A673 (cell line): ENCODE results near the gene PYGB.

ENCODE experiments used
- EZH2 ChIP-seq: fragments of 200-600 bp; sonication (generic); IDR thresholded peaks from 2 replicates; pipeline ENCODE4 v1.6.1; 2017; ENCODE audit warnings: borderline replicate concordance, low read depth, mild to moderate bottlenecking, mixed read lengths, antibody characterized with exemption, low read length; ENCODE audit not compliant: poor library complexity, severe bottlenecking
- TF ChIP-seq, protein P1 (sequence below): fragments of 300-800, 200-600 bp; sonication (generic); conservative IDR thresholded peaks from 2 replicates; pipeline ENCODE4 v1.5.1; 2017; ENCODE audit warnings: low read depth, mild to moderate bottlenecking, antibody characterized with exemption, low read length, moderate library complexity, mixed read lengths

DNA sequence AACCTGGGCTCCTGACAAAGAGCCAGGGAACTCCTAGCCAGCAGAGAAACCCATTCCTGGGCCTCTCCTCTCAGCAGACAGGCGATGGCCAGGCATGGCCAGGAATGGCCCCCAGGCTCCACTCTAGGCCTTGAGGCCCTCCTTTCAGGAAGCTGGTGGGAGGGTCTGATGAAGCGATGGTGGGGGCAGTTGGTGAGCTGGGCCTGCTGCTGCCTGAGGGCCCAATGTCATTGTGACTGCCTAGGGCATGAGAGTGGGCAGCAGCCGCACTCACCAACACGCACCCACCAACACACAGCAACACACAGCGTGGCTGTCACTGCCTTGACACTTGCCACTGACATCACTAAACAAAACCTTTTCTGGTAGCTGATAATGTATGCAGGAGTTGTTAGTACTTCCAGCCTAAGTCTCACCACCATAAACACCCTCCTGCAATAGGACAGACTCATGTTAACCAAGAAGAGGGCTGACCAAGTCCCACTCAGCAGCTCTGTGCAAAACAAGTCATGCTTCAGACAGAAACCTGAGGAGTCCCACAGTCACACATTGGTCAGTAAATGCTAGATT is 73.5 kb downstream of the PYGB start:
- no peak for TF ChIP-seq EZH2
- TF ChIP-seq, protein P1, sequence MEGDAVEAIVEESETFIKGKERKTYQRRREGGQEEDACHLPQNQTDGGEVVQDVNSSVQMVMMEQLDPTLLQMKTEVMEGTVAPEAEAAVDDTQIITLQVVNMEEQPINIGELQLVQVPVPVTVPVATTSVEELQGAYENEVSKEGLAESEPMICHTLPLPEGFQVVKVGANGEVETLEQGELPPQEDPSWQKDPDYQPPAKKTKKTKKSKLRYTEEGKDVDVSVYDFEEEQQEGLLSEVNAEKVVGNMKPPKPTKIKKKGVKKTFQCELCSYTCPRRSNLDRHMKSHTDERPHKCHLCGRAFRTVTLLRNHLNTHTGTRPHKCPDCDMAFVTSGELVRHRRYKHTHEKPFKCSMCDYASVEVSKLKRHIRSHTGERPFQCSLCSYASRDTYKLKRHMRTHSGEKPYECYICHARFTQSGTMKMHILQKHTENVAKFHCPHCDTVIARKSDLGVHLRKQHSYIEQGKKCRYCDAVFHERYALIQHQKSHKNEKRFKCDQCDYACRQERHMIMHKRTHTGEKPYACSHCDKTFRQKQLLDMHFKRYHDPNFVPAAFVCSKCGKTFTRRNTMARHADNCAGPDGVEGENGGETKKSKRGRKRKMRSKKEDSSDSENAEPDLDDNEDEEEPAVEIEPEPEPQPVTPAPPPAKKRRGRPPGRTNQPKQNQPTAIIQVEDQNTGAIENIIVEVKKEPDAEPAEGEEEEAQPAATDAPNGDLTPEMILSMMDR = no peak
